ENCODE data around the gene NPR3. TPM values are rescaled to one million over a fixed set of nuclear protein-coding genes. Genes with fewer than 3 reads are reported as not detected.

NPR3 gene
- polyA plus RNA-seq, 1 donor (not counting 4 experiments of a cell fraction or from before 2014, with no cell fraction given), result 0.12 TPM

- DNase-seq (ENCODE audit: low read depth, low spot score) (no peak), FAIRE-seq (no peak)
- Histone ChIP-seq H3K27me3 (ENCODE audit: control insufficient read depth, extremely low read depth, insufficient read depth, low read length) (no peaks in the 10 kb centered on the region), H3K36me3 (ENCODE audit: control insufficient read depth in 2 of 2, extremely low read depth in 1 of 2, insufficient read depth in 2 of 2, low read length in 2 of 2) (no peaks in the 10 kb centered on the region), H3K4me1 (ENCODE audit: control insufficient read depth, extremely low read depth, insufficient read depth, low read length) (no peaks in the 10 kb centered on the region), H2AFZ (ENCODE audit: control insufficient read depth, low read length) (no peak overlapping the region), H3K9ac (ENCODE audit: control insufficient read depth, extremely low read depth, insufficient read depth, low read length) (no peak overlapping the region), H3K27ac (ENCODE audit: control insufficient read depth, insufficient read depth, low read length) (no peak overlapping the region), H4K20me1 (ENCODE audit: control insufficient read depth, extremely low read depth, insufficient read depth, low read length) (no peaks in the 10 kb centered on the region), H3K4me2 (ENCODE audit: control insufficient read depth, extremely low read depth, insufficient read depth, low read depth, low read length) (no peak overlapping the region), H3K79me2 (ENCODE audit: control insufficient read depth, insufficient read depth, low read length) (no peaks in the 10 kb centered on the region), H3K4me3 (ENCODE audit: control insufficient read depth in 2 of 3, extremely low read depth in 1 of 3, insufficient read depth in 2 of 3, low read depth in 1 of 3, low read length in 3 of 3) (no peak overlapping the region), H3K9me3 (ENCODE audit: control insufficient read depth, low read depth, low read length) (no peaks in the 10 kb centered on the region), H3K9me1 (ENCODE audit: control insufficient read depth, extremely low read depth, insufficient read depth, low read length) (no peaks in the 10 kb centered on the region)
- dilution Hi-C loops (cut with MboI; ENCODE audit: extremely low pct_ligation_motif_present, low sequenced_read_pairs), result no loop called here
- TF ChIP-seq, protein P1, sequence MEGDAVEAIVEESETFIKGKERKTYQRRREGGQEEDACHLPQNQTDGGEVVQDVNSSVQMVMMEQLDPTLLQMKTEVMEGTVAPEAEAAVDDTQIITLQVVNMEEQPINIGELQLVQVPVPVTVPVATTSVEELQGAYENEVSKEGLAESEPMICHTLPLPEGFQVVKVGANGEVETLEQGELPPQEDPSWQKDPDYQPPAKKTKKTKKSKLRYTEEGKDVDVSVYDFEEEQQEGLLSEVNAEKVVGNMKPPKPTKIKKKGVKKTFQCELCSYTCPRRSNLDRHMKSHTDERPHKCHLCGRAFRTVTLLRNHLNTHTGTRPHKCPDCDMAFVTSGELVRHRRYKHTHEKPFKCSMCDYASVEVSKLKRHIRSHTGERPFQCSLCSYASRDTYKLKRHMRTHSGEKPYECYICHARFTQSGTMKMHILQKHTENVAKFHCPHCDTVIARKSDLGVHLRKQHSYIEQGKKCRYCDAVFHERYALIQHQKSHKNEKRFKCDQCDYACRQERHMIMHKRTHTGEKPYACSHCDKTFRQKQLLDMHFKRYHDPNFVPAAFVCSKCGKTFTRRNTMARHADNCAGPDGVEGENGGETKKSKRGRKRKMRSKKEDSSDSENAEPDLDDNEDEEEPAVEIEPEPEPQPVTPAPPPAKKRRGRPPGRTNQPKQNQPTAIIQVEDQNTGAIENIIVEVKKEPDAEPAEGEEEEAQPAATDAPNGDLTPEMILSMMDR (optimal IDR thresholded peaks at IDR 0.05 in 1 of 3, IDR thresholded peaks at IDR 0.05 in 1 of 3, conservative IDR thresholded peaks at IDR 0.05 in 1 of 3; ENCODE audit: extremely low read depth in 1 of 3, insufficient read depth in 2 of 3, low read length in 3 of 3), result no peak
- TF ChIP-seq EZH2 (IDR thresholded peaks at IDR 0.05; ENCODE audit: low read length), result no peak
These were observed 22.6 kb downstream of the NPR3 start for GRCh38 chr5:32733590-32734340.

- no peak for FAIRE-seq
- DNase-seq (ENCODE audit: low read depth, low spot score), result no peak
- H3K9ac ChIP-seq (ENCODE audit: control insufficient read depth, extremely low read depth, insufficient read depth, low read length), result no peak overlapping the region
- no peak overlapping the region for H3K4me2 ChIP-seq (ENCODE audit: control insufficient read depth, extremely low read depth, insufficient read depth, low read depth, low read length)
- H3K9me1 ChIP-seq (ENCODE audit: control insufficient read depth, extremely low read depth, insufficient read depth, low read length), result no peaks in the 10 kb centered on the region
- no peaks in the 10 kb centered on the region for H3K9me3 ChIP-seq (ENCODE audit: control insufficient read depth, low read depth, low read length)
- dilution Hi-C loops (cut with MboI; ENCODE audit: extremely low pct_ligation_motif_present, low sequenced_read_pairs), result no loop called here
- no peaks in the 10 kb centered on the region for H3K4me1 ChIP-seq (ENCODE audit: control insufficient read depth, extremely low read depth, insufficient read depth, low read length)
- H3K4me3 ChIP-seq (ENCODE audit: control insufficient read depth in 2 of 3, extremely low read depth in 1 of 3, insufficient read depth in 2 of 3, low read depth in 1 of 3, low read length in 3 of 3), result no peak overlapping the region
- no peak overlapping the region for H3K27ac ChIP-seq (ENCODE audit: control insufficient read depth, insufficient read depth, low read length)
- TF ChIP-seq EZH2 (IDR thresholded peaks at IDR 0.05; ENCODE audit: low read length), result no peak
- TF ChIP-seq, protein P1 (optimal IDR thresholded peaks at IDR 0.05 in 1 of 3, IDR thresholded peaks at IDR 0.05 in 1 of 3, conservative IDR thresholded peaks at IDR 0.05 in 1 of 3; ENCODE audit: extremely low read depth in 1 of 3, insufficient read depth in 2 of 3, low read length in 3 of 3), result no peak
- no peaks in the 10 kb centered on the region for H3K79me2 ChIP-seq (ENCODE audit: control insufficient read depth, insufficient read depth, low read length)
- no peaks in the 10 kb centered on the region for H4K20me1 ChIP-seq (ENCODE audit: control insufficient read depth, extremely low read depth, insufficient read depth, low read length)
- H3K27me3 ChIP-seq (ENCODE audit: control insufficient read depth, extremely low read depth, insufficient read depth, low read length), result no peaks in the 10 kb centered on the region
- H2AFZ ChIP-seq (ENCODE audit: control insufficient read depth, low read length), result no peak overlapping the region
- H3K36me3 ChIP-seq (ENCODE audit: control insufficient read depth in 2 of 2, extremely low read depth in 1 of 2, insufficient read depth in 2 of 2, low read length in 2 of 2), result no peaks in the 10 kb centered on the region
These were observed 23.8 kb downstream of the NPR3 start for GRCh38 chr5:32734827-32735378.

Measured in keratinocyte (primary cell).